ENCODE results near the gene FGD5.

GRCh38 chr3:14957153-14957552 is 138.4 kb downstream of the FGD5 start:
- TF ChIP-seq, protein P1, sequence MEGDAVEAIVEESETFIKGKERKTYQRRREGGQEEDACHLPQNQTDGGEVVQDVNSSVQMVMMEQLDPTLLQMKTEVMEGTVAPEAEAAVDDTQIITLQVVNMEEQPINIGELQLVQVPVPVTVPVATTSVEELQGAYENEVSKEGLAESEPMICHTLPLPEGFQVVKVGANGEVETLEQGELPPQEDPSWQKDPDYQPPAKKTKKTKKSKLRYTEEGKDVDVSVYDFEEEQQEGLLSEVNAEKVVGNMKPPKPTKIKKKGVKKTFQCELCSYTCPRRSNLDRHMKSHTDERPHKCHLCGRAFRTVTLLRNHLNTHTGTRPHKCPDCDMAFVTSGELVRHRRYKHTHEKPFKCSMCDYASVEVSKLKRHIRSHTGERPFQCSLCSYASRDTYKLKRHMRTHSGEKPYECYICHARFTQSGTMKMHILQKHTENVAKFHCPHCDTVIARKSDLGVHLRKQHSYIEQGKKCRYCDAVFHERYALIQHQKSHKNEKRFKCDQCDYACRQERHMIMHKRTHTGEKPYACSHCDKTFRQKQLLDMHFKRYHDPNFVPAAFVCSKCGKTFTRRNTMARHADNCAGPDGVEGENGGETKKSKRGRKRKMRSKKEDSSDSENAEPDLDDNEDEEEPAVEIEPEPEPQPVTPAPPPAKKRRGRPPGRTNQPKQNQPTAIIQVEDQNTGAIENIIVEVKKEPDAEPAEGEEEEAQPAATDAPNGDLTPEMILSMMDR (IDR thresholded peaks at IDR 0.05): no peak
- no peak for TF ChIP-seq POLR2A (IDR thresholded peaks at IDR 0.05)

Measured in uterus (tissue), 2 donors.